ENCODE results near the gene MND1. TPM values are rescaled to one million over a fixed set of nuclear protein-coding genes. Genes with fewer than 3 reads are reported as not detected.

The MND1 gene
- polyA plus RNA-seq, 2 donors, result 3.4 to 4.6 TPM

GRCh38 chr4:153393397-153393796, 48.9 kb downstream of the MND1 start:
- Histone ChIP-seq H3K36me3 (ENCODE audit: control insufficient read depth in 2 of 2, insufficient read depth in 2 of 2, low read length in 1 of 2) (no peaks in the 10 kb centered on the region), H3K4me1 (ENCODE audit: control insufficient read depth in 2 of 2, insufficient read depth in 2 of 2, low read length in 1 of 2) (no peaks in the 10 kb centered on the region), H3K4me3 (ENCODE audit: low read depth in 1 of 2, low read length in 2 of 2) (no peak overlapping the region), H3K27me3 (ENCODE audit: control insufficient read depth in 1 of 2, insufficient read depth in 2 of 2, low read length in 2 of 2) (no peaks in the 10 kb centered on the region), H3K27ac (ENCODE audit: low read depth in 2 of 2, low read length in 1 of 2) (no peak overlapping the region), H3K9me3 (ENCODE audit: control insufficient read depth in 2 of 2, insufficient read depth in 1 of 2, low read depth in 1 of 2, low read length in 1 of 2) (no peaks in the 10 kb centered on the region)
- 45 to 58% methylated on average over 6 of the region's 6 CpGs for WGBS, 2 donors

GRCh38 chr4:153394945-153395344, 50.5 kb downstream of the MND1 start:
- 89 to 92% methylated on average over 1 of the region's 1 CpG for WGBS, 2 donors
- no peak overlapping the region for H3K4me3 ChIP-seq (ENCODE audit: low read depth in 1 of 2, low read length in 2 of 2)

GRCh38 chr4:153398713-153399112, 54.2 kb downstream of the MND1 start:
- no peak overlapping the region for H3K27ac ChIP-seq (ENCODE audit: low read depth in 2 of 2, low read length in 1 of 2)
- WGBS, 2 donors, result 93 to 94% methylated on average over 3 of the region's 3 CpGs
- H3K4me1 ChIP-seq (ENCODE audit: control insufficient read depth in 2 of 2, insufficient read depth in 2 of 2, low read length in 1 of 2), result no peaks in the 10 kb centered on the region
- H3K27me3 ChIP-seq (ENCODE audit: control insufficient read depth in 1 of 2, insufficient read depth in 2 of 2, low read length in 2 of 2), result no peaks in the 10 kb centered on the region
- no peak overlapping the region for H3K4me3 ChIP-seq (ENCODE audit: low read depth in 1 of 2, low read length in 2 of 2)
- no peaks in the 10 kb centered on the region for H3K9me3 ChIP-seq (ENCODE audit: control insufficient read depth in 2 of 2, insufficient read depth in 1 of 2, low read depth in 1 of 2, low read length in 1 of 2)
- no peaks in the 10 kb centered on the region for H3K36me3 ChIP-seq (ENCODE audit: control insufficient read depth in 2 of 2, insufficient read depth in 2 of 2, low read length in 1 of 2)

More at GRCh38 chr4:153394945-153395344, 50.5 kb downstream of the MND1 start:
- Histone ChIP-seq H3K36me3 (ENCODE audit: control insufficient read depth in 2 of 2, insufficient read depth in 2 of 2, low read length in 1 of 2) (no peaks in the 10 kb centered on the region), H3K27me3 (ENCODE audit: control insufficient read depth in 1 of 2, insufficient read depth in 2 of 2, low read length in 2 of 2) (no peaks in the 10 kb centered on the region), H3K27ac (ENCODE audit: low read depth in 2 of 2, low read length in 1 of 2) (no peak overlapping the region), H3K9me3 (ENCODE audit: control insufficient read depth in 2 of 2, insufficient read depth in 1 of 2, low read depth in 1 of 2, low read length in 1 of 2) (no peaks in the 10 kb centered on the region), H3K4me1 (ENCODE audit: control insufficient read depth in 2 of 2, insufficient read depth in 2 of 2, low read length in 1 of 2) (no peaks in the 10 kb centered on the region)

GRCh38 chr4:153399358-153399757, 54.9 kb downstream of the MND1 start:
- Histone ChIP-seq H3K4me3 (ENCODE audit: low read depth in 1 of 2, low read length in 2 of 2) (no peak overlapping the region), H3K27ac (ENCODE audit: low read depth in 2 of 2, low read length in 1 of 2) (no peak overlapping the region), H3K27me3 (ENCODE audit: control insufficient read depth in 1 of 2, insufficient read depth in 2 of 2, low read length in 2 of 2) (no peaks in the 10 kb centered on the region)

GRCh38 chr4:153401501-153401900, 57.0 kb downstream of the MND1 start:
- H3K27me3 ChIP-seq (ENCODE audit: control insufficient read depth in 1 of 2, insufficient read depth in 2 of 2, low read length in 2 of 2), result no peaks in the 10 kb centered on the region
- H3K27ac ChIP-seq (ENCODE audit: low read depth in 2 of 2, low read length in 1 of 2), result no peak overlapping the region
- no peaks in the 10 kb centered on the region for H3K36me3 ChIP-seq (ENCODE audit: control insufficient read depth in 2 of 2, insufficient read depth in 2 of 2, low read length in 1 of 2)
- 97% methylated on average over 1 of the region's 1 CpG for WGBS, 2 donors
- no peak overlapping the region for H3K4me3 ChIP-seq (ENCODE audit: low read depth in 1 of 2, low read length in 2 of 2)
- H3K4me1 ChIP-seq (ENCODE audit: control insufficient read depth in 2 of 2, insufficient read depth in 2 of 2, low read length in 1 of 2), result no peaks in the 10 kb centered on the region
- H3K9me3 ChIP-seq (ENCODE audit: control insufficient read depth in 2 of 2, insufficient read depth in 1 of 2, low read depth in 1 of 2, low read length in 1 of 2), result no peaks in the 10 kb centered on the region

More at GRCh38 chr4:153399358-153399757, 54.9 kb downstream of the MND1 start:
- Histone ChIP-seq H3K9me3 (ENCODE audit: control insufficient read depth in 2 of 2, insufficient read depth in 1 of 2, low read depth in 1 of 2, low read length in 1 of 2) (no peaks in the 10 kb centered on the region), H3K4me1 (ENCODE audit: control insufficient read depth in 2 of 2, insufficient read depth in 2 of 2, low read length in 1 of 2) (no peaks in the 10 kb centered on the region), H3K36me3 (ENCODE audit: control insufficient read depth in 2 of 2, insufficient read depth in 2 of 2, low read length in 1 of 2) (no peaks in the 10 kb centered on the region)
- WGBS, 2 donors, result 90 to 95% methylated on average over 3 of the region's 3 CpGs

GRCh38 chr4:153402366-153402765, 57.9 kb downstream of the MND1 start:
- no peaks in the 10 kb centered on the region for H3K9me3 ChIP-seq (ENCODE audit: control insufficient read depth in 2 of 2, insufficient read depth in 1 of 2, low read depth in 1 of 2, low read length in 1 of 2)
- no peaks in the 10 kb centered on the region for H3K27me3 ChIP-seq (ENCODE audit: control insufficient read depth in 1 of 2, insufficient read depth in 2 of 2, low read length in 2 of 2)
- 85% methylated on average over 2 of the region's 2 CpGs for WGBS, 2 donors
- H3K4me3 ChIP-seq (ENCODE audit: low read depth in 1 of 2, low read length in 2 of 2), result no peak overlapping the region
- no peaks in the 10 kb centered on the region for H3K36me3 ChIP-seq (ENCODE audit: control insufficient read depth in 2 of 2, insufficient read depth in 2 of 2, low read length in 1 of 2)
- no peaks in the 10 kb centered on the region for H3K4me1 ChIP-seq (ENCODE audit: control insufficient read depth in 2 of 2, insufficient read depth in 2 of 2, low read length in 1 of 2)
- no peak overlapping the region for H3K27ac ChIP-seq (ENCODE audit: low read depth in 2 of 2, low read length in 1 of 2)

GRCh38 chr4:153403726-153404125, 59.2 kb downstream of the MND1 start:
- Histone ChIP-seq H3K27ac (ENCODE audit: low read depth in 2 of 2, low read length in 1 of 2) (no peak overlapping the region), H3K4me3 (ENCODE audit: low read depth in 1 of 2, low read length in 2 of 2) (no peak overlapping the region), H3K9me3 (ENCODE audit: control insufficient read depth in 2 of 2, insufficient read depth in 1 of 2, low read depth in 1 of 2, low read length in 1 of 2) (no peaks in the 10 kb centered on the region), H3K27me3 (ENCODE audit: control insufficient read depth in 1 of 2, insufficient read depth in 2 of 2, low read length in 2 of 2) (no peaks in the 10 kb centered on the region), H3K4me1 (ENCODE audit: control insufficient read depth in 2 of 2, insufficient read depth in 2 of 2, low read length in 1 of 2) (no peaks in the 10 kb centered on the region), H3K36me3 (ENCODE audit: control insufficient read depth in 2 of 2, insufficient read depth in 2 of 2, low read length in 1 of 2) (no peaks in the 10 kb centered on the region)
- WGBS, 2 donors, result 94 to 95% methylated on average over 1 of the region's 1 CpG

- H3K27ac ChIP-seq (ENCODE audit: low read depth in 2 of 2, low read length in 1 of 2), result no peak overlapping the region
- no peaks in the 10 kb centered on the region for H3K27me3 ChIP-seq (ENCODE audit: control insufficient read depth in 1 of 2, insufficient read depth in 2 of 2, low read length in 2 of 2)
- H3K9me3 ChIP-seq (ENCODE audit: control insufficient read depth in 2 of 2, insufficient read depth in 1 of 2, low read depth in 1 of 2, low read length in 1 of 2), result no peaks in the 10 kb centered on the region
- no peaks in the 10 kb centered on the region for H3K36me3 ChIP-seq (ENCODE audit: control insufficient read depth in 2 of 2, insufficient read depth in 2 of 2, low read length in 1 of 2)
- no peaks in the 10 kb centered on the region for H3K4me1 ChIP-seq (ENCODE audit: control insufficient read depth in 2 of 2, insufficient read depth in 2 of 2, low read length in 1 of 2)
- no peak overlapping the region for H3K4me3 ChIP-seq (ENCODE audit: low read depth in 1 of 2, low read length in 2 of 2)
- WGBS, 2 donors, result 98 to 99% methylated on average over 3 of the region's 3 CpGs
Measured at GRCh38 chr4:153407906-153408305, 63.4 kb downstream of the MND1 start.

GRCh38 chr4:153408932-153409331, 64.4 kb downstream of the MND1 start:
- Histone ChIP-seq H3K4me1 (ENCODE audit: control insufficient read depth in 2 of 2, insufficient read depth in 2 of 2, low read length in 1 of 2) (no peaks in the 10 kb centered on the region), H3K9me3 (ENCODE audit: control insufficient read depth in 2 of 2, insufficient read depth in 1 of 2, low read depth in 1 of 2, low read length in 1 of 2) (no peaks in the 10 kb centered on the region), H3K4me3 (ENCODE audit: low read depth in 1 of 2, low read length in 2 of 2) (no peak overlapping the region), H3K36me3 (ENCODE audit: control insufficient read depth in 2 of 2, insufficient read depth in 2 of 2, low read length in 1 of 2) (no peaks in the 10 kb centered on the region), H3K27ac (ENCODE audit: low read depth in 2 of 2, low read length in 1 of 2) (no peak overlapping the region), H3K27me3 (ENCODE audit: control insufficient read depth in 1 of 2, insufficient read depth in 2 of 2, low read length in 2 of 2) (no peaks in the 10 kb centered on the region)
- WGBS, 2 donors, result 79 to 89% methylated on average over 3 of the region's 3 CpGs

GRCh38 chr4:153409412-153409811, 64.9 kb downstream of the MND1 start:
- 61% methylated on average over 2 of the region's 2 CpGs for WGBS, 2 donors
- H3K36me3 ChIP-seq (ENCODE audit: control insufficient read depth in 2 of 2, insufficient read depth in 2 of 2, low read length in 1 of 2), result no peaks in the 10 kb centered on the region

More at GRCh38 chr4:153409412-153409811, 64.9 kb downstream of the MND1 start:
- Histone ChIP-seq H3K4me1 (ENCODE audit: control insufficient read depth in 2 of 2, insufficient read depth in 2 of 2, low read length in 1 of 2) (no peaks in the 10 kb centered on the region), H3K27me3 (ENCODE audit: control insufficient read depth in 1 of 2, insufficient read depth in 2 of 2, low read length in 2 of 2) (no peaks in the 10 kb centered on the region), H3K27ac (ENCODE audit: low read depth in 2 of 2, low read length in 1 of 2) (no peak overlapping the region), H3K9me3 (ENCODE audit: control insufficient read depth in 2 of 2, insufficient read depth in 1 of 2, low read depth in 1 of 2, low read length in 1 of 2) (no peaks in the 10 kb centered on the region), H3K4me3 (ENCODE audit: low read depth in 1 of 2, low read length in 2 of 2) (no peak overlapping the region)
